ENCODE data around the gene AFP. TPM values are rescaled to one million over a fixed set of nuclear protein-coding genes. Genes with fewer than 3 reads are reported as not detected.

AFP gene
- total RNA-seq, 1 donor from 2014 or later, result not detected

- Mint-ChIP-seq H3K27ac (no peak overlapping the region), H3K4me1 (peaks cover 4% of the 10 kb centered on the region), H3K9me3 (no peaks in the 10 kb centered on the region), H3K27me3 (ENCODE audit: insufficient read depth, low read depth) (no peaks in the 10 kb centered on the region), H3K36me3 (no peaks in the 10 kb centered on the region), H3K4me3 (no peak overlapping the region)
- Histone ChIP-seq H3K27me3 (no peaks in the 10 kb centered on the region), H3K36me3 (no peaks in the 10 kb centered on the region), H3K9me3 (ENCODE audit: low read depth) (no peaks in the 10 kb centered on the region), H3K27ac (no peak overlapping the region), H3K9ac (no peak overlapping the region), H3K4me2 (no peak overlapping the region), H3K4me1 (no peaks in the 10 kb centered on the region), H3F3A (ENCODE audit: low read depth) (no peaks in the 10 kb centered on the region), H3K4me3 (no peak overlapping the region), H2AFZ (replicated peaks) (no peak overlapping the region), H4K20me1 (ENCODE audit: low read depth) (no peaks in the 10 kb centered on the region), H3K79me2 (ENCODE audit: low read depth) (no peaks in the 10 kb centered on the region)
- TF ChIP-seq EZH2phosphoT487 (IDR thresholded peaks at IDR 0.05) (no peak), CTCF (IDR thresholded peaks at IDR 0.05) (no peak), EZH2 (IDR thresholded peaks at IDR 0.05) (no peak)
- no peak for DNase-seq (ENCODE audit: low spot score)
These were observed 31.6 kb upstream of the AFP start for GRCh38 chr4:73404457-73404856.

- DNase-seq (ENCODE audit: low spot score), result no peak
- no peaks in the 10 kb centered on the region for H3K36me3 ChIP-seq
- no peak for TF ChIP-seq CTCF (IDR thresholded peaks at IDR 0.05)
- TF ChIP-seq EZH2 (IDR thresholded peaks at IDR 0.05), result no peak
- TF ChIP-seq EZH2phosphoT487 (IDR thresholded peaks at IDR 0.05), result no peak
- no peaks in the 10 kb centered on the region for H3K27me3 Mint-ChIP-seq (ENCODE audit: insufficient read depth, low read depth)
- no peaks in the 10 kb centered on the region for H3K9me3 Mint-ChIP-seq
- no peaks in the 10 kb centered on the region for H3F3A ChIP-seq (ENCODE audit: low read depth)
- H3K9me3 ChIP-seq (ENCODE audit: low read depth), result no peaks in the 10 kb centered on the region
- H3K36me3 Mint-ChIP-seq, result no peaks in the 10 kb centered on the region
- no peak overlapping the region for H3K9ac ChIP-seq
- no peaks in the 10 kb centered on the region for H3K27me3 ChIP-seq
- H2AFZ ChIP-seq (replicated peaks), result no peak overlapping the region
- H3K27ac ChIP-seq, result no peak overlapping the region
- H4K20me1 ChIP-seq (ENCODE audit: low read depth), result no peaks in the 10 kb centered on the region
- H3K4me3 Mint-ChIP-seq, result no peak overlapping the region
- H3K27ac Mint-ChIP-seq, result no peak overlapping the region
- H3K4me1 Mint-ChIP-seq, result peaks cover 4% of the 10 kb centered on the region
- H3K4me3 ChIP-seq, result no peak overlapping the region
- H3K4me2 ChIP-seq, result no peak overlapping the region
- no peaks in the 10 kb centered on the region for H3K4me1 ChIP-seq
- no peaks in the 10 kb centered on the region for H3K79me2 ChIP-seq (ENCODE audit: low read depth)
These were observed 30.9 kb upstream of the AFP start for GRCh38 chr4:73405138-73405537.

- H3K27me3 Mint-ChIP-seq (ENCODE audit: insufficient read depth, low read depth), result no peaks in the 10 kb centered on the region
- Histone ChIP-seq H3K27ac (no peak overlapping the region), H3K79me2 (ENCODE audit: low read depth) (no peaks in the 10 kb centered on the region), H3K4me1 (no peaks in the 10 kb centered on the region), H3K36me3 (no peaks in the 10 kb centered on the region), H2AFZ (replicated peaks) (no peak overlapping the region), H4K20me1 (ENCODE audit: low read depth) (no peaks in the 10 kb centered on the region), H3F3A (ENCODE audit: low read depth) (no peaks in the 10 kb centered on the region), H3K27me3 (no peaks in the 10 kb centered on the region), H3K9me3 (ENCODE audit: low read depth) (no peaks in the 10 kb centered on the region), H3K4me3 (no peak overlapping the region), H3K9ac (no peak overlapping the region), H3K4me2 (no peak overlapping the region)
- no peaks in the 10 kb centered on the region for H3K9me3 Mint-ChIP-seq
- no peak for DNase-seq (ENCODE audit: low spot score)
- no peaks in the 10 kb centered on the region for H3K36me3 Mint-ChIP-seq
- H3K4me1 Mint-ChIP-seq, result peaks cover 4% of the 10 kb centered on the region
- H3K27ac Mint-ChIP-seq, result no peak overlapping the region
- no peak overlapping the region for H3K4me3 Mint-ChIP-seq
- no peak for TF ChIP-seq EZH2phosphoT487 (IDR thresholded peaks at IDR 0.05)
- TF ChIP-seq CTCF (IDR thresholded peaks at IDR 0.05), result no peak
- TF ChIP-seq EZH2 (IDR thresholded peaks at IDR 0.05), result no peak
These were observed 29.5 kb upstream of the AFP start for GRCh38 chr4:73406548-73406875.

GRCh38 chr4:73407227-73407673 lies 28.8 kb upstream of the AFP start:
- Mint-ChIP-seq H3K27ac (no peak overlapping the region), H3K27me3 (ENCODE audit: insufficient read depth, low read depth) (no peaks in the 10 kb centered on the region), H3K9me3 (no peaks in the 10 kb centered on the region), H3K36me3 (no peaks in the 10 kb centered on the region), H3K4me3 (no peak overlapping the region), H3K4me1 (peaks cover 4% of the 10 kb centered on the region)
- H4K20me1 ChIP-seq (ENCODE audit: low read depth), result no peaks in the 10 kb centered on the region
- no peak overlapping the region for H3K4me3 ChIP-seq
- DNase-seq (ENCODE audit: low spot score), result no peak
- H2AFZ ChIP-seq (replicated peaks), result no peak overlapping the region
- no peaks in the 10 kb centered on the region for H3K9me3 ChIP-seq (ENCODE audit: low read depth)
- no peak overlapping the region for H3K27ac ChIP-seq
- H3K9ac ChIP-seq, result no peak overlapping the region
- H3K4me2 ChIP-seq, result no peak overlapping the region
- TF ChIP-seq EZH2phosphoT487 (IDR thresholded peaks at IDR 0.05) (no peak), CTCF (IDR thresholded peaks at IDR 0.05) (no peak), EZH2 (IDR thresholded peaks at IDR 0.05) (no peak)
- no peaks in the 10 kb centered on the region for H3K4me1 ChIP-seq
- no peaks in the 10 kb centered on the region for H3K79me2 ChIP-seq (ENCODE audit: low read depth)
- H3K27me3 ChIP-seq, result no peaks in the 10 kb centered on the region
- no peaks in the 10 kb centered on the region for H3F3A ChIP-seq (ENCODE audit: low read depth)
- H3K36me3 ChIP-seq, result no peaks in the 10 kb centered on the region
